GM19099 (cell line): Measurements from ENCODE around the gene RFX8.

Source experiments
- POLR2A ChIP-seq: IDR thresholded peaks from 3 replicates; pipeline ENCODE4 v1.6.1; 2011; ENCODE audit warnings: low read depth; ENCODE audit not compliant: insufficient read length; ENCODE audit errors: extremely low read depth

RFX8 gene

DNA sequence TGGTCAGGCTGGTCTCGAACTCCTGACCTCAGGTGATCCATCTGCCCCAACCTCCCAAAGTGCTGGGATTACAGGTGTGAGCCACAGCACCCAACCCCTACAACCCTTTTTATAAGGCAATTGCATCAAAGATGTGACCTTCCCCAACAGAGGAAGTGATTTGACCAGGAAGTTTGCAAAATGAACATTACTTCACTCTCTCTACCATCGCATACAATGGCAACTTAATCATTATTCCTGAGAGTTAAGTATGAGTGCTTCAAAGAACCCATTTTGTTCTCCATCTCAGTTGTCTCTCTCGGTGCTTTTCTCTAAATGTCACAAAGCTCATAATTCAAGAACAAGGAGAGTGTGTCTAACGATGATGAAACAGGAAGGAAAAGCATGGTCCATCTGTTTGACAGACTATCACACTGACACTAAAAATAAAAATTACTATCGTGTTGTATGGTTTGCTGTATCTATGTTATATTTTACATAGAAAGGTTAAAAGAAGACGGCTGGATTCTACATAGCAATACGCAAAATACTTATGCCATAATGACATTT lies 69.5 kb downstream of the RFX8 start:
- TF ChIP-seq POLR2A: no peak

DNA sequence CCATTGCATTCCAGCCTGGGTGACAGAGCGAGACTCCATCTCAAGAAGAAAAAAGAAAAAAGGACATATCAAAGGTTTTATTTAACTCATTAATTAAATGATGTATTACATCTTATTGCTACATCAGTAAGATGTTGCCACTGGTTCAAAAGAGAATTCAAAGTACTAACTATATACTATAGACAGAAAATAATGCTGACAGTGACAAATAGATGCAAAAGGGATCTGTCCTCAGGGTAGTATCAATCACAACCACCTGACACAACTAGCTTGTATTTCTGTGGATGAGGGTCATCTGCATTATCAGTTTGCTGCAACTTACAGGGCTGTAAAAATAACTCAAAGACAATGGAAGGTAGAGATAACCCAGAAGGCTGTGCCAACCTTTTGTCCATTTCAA lies 71.2 kb downstream of the RFX8 start:
- TF ChIP-seq POLR2A: no peak

DNA sequence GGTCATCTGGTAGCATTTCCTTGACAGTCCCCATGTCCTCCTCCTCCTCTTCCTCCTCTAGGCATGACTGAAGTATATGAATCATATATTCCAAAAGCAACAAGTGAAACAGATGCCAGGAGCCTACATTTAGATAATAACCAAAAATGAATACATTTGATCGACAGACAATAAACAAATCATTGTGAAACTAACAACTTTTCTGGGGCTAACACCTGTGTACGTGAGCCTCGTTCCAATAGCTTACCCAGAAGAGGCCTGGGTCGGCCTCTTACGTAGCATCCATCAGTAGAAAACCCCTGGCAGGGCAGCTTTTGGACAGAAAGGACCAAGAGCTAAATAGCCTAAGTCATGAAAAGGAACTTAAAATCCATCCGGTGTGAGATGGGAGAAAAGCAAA lies 72.3 kb downstream of the RFX8 start:
- no peak for TF ChIP-seq POLR2A

DNA sequence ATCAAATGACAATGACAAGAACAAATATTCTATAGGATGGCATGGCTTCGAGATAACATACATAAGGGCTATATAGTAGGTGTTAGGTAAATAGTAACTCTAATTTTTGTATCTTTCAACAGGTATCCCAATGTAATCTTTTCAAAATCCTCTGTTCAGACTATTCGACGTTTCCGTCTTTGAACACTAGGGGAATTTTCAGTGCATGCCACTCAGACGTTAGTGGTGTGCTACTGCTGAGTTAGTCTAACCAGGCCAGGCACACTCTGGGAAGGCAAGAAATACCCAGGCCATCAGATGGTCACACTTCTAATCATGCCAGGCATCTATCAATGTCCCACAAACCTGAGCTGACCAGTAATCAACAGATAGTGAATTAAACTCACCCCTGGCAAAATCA lies 73.0 kb downstream of the RFX8 start:
- TF ChIP-seq POLR2A: no peak

DNA sequence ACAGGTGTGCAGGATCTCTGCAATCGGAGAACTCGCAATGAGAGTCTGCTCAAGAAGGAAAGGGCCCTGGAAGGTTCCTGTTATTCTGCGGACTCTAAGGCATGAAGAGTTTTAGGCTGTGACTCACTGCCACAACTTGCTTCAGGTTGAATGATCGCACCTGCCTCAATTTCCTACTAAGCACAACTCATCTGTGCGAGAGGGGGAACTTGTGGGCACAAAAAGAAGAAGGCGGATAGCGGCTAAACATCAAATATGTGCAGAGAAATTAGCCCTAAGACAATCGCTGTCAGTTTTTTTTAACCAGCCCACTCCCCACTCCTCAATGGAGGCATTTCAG lies 73.6 kb downstream of the RFX8 start:
- TF ChIP-seq POLR2A: no peak

DNA sequence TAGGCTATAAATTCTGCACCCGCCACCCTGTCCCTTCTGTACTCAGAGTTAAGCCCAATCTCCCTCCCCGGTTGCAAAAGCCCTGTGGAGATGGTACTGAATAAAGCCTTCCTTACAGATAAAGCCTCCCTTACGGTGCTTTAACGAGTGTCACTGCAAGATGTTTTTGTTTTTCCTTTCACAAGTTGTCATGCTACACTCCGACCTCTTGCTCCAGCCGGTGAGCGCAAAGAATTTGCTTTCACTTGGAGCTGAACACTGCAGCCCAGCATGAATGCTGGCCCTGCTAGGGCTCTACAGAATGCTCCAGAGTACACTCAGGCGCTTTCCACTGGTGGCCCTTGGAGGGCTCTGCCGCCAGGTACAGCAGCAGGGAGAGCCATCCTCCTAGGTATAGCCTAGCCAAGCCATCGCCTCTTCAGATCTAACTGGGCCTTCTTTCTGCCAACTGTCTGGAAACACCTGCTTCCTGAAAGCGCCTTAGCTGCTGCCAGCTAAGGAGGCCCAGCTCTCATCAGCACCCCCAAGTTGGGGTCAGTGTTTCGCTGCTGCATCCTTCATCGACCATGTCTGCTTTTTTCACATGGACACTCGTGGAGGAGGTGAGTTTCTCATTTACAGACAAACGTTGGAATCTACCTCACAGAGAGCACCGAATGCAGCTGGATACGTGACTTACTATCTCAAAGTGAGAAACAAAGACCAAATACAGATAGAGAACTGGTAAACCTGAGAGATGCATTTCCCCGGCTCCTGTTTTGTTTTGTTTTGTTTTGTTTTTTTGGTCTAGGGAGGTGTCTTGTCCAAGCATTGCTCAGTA lies 74.2 kb downstream of the RFX8 start:
- TF ChIP-seq POLR2A: no peak

DNA sequence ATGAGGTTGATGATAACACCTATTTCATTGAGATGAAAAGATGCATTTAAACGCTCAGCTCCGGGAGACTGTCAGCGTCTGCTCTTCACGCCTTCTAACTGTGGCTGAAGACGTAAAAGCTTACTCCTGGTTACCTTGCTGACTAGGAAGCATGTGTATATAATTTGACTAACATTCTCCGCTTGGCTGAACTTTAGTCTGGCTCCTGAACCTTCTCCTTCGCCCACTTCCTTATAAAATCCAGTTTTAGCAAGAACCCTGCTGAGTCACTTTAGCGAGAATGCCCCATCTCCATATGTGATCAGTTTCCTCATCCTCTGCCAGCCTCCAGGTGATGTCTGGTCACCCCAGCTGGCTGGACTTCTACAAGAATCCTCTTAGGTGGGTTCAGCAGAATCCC lies 74.9 kb downstream of the RFX8 start:
- TF ChIP-seq POLR2A: no peak

DNA sequence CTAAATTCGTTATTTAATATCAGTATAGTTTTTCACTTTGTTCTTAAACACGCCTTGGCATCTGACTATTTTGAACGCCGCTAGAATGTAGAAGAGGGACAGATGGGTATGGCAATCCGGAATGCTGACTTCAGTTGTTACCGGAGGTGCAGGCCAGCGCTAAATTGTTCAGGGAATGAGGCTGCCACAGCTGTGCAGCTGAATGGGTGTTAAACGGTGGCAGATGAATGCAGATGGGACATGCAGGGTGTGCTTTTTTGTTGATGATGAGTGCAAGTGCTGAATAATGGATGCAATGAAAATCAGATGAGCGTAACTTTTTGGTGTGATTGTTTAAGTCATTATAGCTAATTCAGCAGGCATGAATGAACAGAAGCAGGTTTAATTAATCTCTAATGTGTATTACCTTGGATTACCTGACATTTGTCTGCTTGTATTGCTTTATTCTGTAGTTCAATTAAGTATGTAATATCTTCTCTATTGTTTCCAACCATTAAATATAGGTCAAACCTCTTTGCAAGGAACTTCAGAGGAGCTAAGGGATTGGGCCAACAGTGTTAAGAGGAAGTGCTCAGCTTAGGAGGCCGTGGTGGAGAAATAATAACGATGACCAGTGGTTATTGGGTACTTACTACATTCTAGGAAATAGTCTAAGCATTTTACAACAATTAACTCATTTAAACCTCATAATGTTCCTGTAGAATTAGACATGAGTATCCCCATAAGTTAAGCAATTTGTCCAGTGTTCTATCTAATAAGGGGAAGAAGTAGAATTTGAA lies 75.7 kb downstream of the RFX8 start:
- TF ChIP-seq POLR2A: no peak

DNA sequence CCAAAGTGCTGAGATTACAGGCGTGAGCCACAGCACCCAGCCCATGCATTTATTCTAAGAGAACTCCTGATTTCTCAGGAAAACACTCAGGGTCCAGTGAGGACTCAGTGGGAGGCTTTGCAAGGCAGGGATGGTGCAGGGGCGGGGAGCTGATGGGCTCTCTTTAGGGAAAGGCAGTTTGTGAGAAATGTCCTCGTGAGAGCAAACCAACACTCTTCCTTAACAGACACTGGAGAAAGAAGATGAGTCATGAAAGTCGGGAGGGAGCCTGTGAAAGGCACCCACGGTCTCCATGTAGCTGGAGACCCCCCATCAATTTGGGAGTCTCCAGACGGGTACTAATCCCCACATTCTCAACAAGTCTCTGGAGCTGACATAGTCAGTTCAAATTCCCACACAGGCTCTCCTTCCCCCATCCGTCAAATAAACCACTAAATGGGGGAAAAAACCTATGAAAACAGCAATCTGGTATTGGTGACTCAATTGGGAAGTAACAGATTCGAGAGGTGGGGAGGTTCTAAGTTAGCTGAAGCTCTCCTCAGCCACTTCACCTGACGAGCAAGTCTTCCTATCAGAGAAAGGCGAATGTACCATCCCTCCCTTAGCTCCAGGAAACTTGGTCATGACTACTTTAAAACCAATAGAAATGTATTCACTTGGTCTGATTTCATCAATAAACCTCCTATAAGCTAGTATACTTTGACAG lies 76.6 kb downstream of the RFX8 start:
- TF ChIP-seq POLR2A: no peak

DNA sequence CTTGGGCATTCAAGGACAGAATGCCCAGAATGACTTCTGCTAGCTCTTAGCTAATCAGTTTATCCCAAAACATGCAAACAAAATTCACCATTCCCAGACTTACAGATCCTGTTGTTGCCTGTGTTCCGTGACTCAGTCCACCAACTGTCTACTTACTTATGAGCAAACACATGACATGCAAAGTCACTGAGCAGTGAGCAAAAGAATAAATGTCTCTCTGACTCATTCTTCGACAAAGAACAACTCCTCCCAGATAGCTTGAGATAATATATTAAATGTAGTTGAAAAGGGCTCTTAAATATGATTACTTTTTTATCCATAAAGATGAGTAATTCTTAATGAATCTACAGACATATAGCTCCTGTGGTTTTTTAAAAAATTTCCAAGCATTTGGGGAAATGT lies 78.6 kb downstream of the RFX8 start:
- TF ChIP-seq POLR2A: no peak

DNA sequence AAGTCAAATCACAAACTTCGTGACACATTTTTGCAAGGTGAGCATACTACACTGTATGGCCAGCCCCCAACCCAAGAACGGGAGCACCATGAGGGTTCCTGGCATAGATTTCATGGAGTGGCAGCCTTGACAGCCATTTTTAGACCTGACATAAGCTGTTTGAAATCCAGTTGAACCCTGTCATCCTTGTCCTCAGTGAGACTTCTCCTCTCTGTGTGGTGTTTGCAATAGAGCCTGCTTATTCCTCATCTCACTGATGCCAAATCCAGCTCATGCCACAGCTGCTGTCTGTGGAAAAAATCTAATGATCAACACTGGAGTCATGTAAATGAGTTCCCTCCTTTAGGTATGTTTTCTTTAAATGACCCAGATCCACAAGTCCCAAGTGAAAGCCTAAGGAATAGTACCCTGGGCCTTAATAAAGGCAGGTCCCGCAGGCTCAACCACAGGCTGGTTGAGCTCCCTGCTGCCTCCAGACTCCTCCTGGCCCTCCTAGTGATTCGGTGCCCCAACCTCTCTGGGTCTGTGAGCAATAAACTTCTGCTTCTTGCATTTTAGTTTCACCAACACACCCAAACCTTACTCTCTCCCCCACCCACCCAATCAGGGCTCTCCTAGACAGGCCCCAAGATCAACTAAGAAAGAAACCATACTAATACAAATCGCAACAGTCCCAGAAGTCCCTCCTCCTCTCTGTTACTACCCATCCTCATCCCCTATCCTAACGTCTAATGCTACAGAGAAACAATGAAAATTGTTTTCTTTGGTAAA lies 79.2 kb downstream of the RFX8 start:
- no peak for TF ChIP-seq POLR2A

DNA sequence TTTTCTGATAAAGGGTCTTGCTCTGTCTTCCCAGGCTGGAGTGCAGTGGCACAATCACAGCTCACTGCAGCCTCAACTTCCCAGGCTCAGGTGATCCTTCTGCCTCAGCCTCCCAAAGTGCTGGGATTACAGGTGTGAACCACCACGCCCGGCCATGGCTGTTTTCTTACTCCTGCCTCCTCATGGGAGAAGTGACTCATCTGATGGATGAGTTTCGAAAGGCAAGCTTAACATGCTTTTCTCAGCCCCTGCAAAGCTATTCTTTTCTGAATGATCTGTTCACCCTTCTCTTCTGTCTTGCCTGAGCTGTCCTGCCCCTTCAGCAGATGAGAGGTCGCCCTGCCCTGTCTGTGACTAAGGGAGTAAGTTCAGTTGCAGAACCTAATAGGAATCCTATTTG lies 86.7 kb downstream of the RFX8 start:
- TF ChIP-seq POLR2A: no peak

DNA sequence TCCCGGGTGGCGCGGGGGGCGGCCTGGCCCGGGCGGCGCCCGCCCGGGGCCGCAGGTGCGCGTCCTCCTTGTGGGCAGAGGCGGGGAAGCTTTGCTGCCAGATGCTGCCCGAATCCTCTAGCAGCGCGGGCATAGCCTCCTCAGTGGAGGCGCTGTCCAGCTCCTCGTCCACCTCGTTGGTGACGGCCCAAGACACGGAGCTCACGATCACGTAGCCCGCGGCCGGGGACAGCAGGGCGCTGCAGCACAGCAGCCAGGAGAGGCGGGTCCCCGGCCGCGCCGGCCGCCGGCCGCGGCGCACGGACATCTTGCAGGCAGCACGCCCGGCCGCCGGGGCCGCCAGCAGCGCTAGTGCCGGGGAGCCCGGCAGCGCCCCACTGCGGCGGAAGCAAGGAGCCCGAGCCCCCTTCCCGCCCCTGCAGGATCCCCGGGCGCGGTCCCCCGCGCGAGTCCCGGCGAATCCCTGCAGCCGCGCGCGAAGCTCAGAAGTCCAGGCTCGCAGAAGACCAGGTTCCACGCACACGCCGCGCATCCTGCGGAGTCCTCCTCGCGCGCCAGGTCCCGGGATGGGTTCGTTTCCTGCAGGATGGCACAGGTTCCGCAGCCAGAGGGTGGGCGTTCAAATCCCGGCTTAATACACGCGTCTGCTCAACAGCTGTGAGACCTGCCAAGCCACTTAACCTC lies 87.6 kb downstream of the RFX8 start, which contains the start of gene CREG2:
CREG2 (minus strand) TSS at position 353 of the 684 bp plus-strand sequence; CDS start at position 307, 46 bp downstream.
- no peak for TF ChIP-seq POLR2A

DNA sequence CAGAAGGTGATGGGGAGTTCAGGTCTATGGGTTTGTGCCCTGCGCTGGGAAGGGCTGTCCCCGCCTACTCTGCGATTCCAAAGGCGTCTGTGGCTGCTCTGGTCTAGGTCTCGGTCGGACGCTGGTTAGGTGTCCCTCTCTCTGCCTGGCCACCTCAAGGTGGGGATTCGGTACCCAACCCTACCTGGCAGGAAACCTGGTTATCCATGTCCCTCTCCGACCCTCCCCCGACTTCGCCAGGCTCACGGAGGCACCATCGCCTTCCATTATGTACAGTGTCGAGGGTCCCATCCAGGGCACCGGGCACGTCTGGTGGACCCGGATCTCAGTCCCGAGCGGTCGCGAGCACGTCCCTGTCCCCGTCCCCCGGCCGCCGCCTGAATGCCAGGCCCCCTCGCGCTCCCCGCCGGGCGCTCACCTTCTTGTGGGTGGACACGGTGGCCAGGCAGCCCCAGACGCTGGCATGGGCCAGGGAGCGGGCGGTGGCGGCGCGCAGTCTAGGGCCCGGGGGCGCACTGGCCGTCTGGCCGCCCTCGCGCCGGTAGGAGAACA lies 88.2 kb downstream of the RFX8 start:
- TF ChIP-seq POLR2A: no peak
